GM20431 (cell line): ENCODE results near the gene ANTXR1.

Source experiments
- in situ Hi-C: fragments of 300-500 bp; cut with MseI, MboI; formaldehyde crosslinking; loops from one replicate; pipeline ENCODE4 v1.15.0; 2020; ENCODE audit warnings: low sequenced_read_pairs; ENCODE audit not compliant: unreplicated experiment

Gene ANTXR1

DNA sequence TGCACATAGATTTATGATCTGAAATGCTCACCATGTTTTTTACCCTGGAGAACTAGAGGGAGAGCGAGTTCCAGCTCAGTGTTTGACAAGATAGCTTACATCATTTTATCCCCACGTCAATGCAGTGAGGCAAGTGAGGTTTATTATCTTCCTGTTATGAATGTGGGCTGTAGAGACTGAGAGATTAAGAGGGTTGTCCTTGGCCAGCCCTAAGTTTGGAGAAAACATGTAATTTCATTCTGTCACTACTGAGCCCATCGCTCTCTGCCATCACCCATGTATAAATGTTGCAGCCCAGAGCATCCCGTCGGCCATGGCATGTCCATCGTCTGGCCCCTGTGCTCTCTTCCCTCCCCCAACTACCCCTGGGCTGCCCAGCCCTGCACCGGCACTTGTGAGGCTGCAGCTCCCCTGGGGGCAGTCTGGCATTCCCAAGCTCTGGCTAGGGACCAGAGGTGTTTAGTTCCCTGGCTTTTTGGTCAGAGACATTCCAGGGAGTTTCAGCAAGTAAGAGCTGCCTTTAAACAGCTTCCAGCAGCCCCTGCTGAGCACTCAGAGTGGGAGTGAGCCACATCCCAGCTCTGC, 136.7 kb downstream of the ANTXR1 start:
- in situ Hi-C loops: no loop called here

GRCh38 chr2:69151931-69152330, 139.0 kb downstream of the ANTXR1 start:
- in situ Hi-C loops: no loop called here

DNA sequence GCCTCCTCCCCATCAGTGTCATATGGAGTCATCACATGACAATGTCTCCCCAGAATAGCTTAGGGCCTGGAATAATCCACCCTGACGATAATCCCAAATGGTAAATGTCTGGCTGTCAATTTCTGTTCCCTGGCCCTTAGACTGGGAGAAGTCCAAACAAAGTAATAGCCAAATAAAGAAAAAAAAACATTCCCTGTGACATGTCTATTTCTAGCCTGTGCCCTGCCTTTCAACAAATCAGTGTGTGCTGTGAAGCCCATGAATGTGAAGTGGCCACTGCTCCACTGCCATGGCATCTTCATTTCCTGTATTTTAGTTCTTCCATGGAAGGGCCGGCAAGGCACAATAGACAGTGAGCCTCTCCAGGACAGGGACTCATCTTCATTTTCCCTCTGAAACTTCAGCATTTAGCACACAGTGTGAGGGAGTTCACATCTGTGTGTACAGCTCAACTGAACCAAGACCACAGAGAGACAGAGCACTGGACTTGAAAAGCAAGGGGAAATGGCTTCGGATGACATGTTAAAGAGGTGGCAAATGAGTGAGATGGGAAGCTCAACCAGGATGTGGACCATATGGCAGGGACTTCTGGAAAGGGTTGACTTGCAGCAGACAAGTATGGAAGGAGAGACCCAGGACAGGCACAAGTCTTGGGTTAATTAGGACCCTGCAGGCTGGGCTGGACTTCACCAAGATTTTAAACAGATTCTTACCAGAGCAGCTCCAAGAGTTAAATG, 140.0 kb downstream of the ANTXR1 start:
- in situ Hi-C loops: no loop called here

DNA sequence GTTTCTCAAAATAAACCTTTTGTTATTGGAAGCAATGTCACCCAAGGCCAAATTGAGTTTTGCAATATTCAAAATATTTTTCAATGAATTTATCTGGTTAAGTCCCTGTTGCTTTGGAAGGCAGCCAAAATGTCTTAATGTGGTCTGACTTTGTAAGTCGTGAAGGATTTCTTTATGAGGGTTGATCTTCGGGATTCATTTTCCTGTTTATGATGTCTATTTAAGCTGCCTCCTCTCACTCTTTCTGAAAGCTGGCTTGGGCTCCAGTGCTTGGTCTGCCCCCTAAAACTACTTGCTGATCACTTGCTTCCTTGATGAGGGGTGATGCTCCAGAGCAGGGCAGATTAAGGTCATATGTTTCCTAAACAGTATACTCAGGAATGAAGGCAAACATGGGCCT, 141.1 kb downstream of the ANTXR1 start:
- in situ Hi-C loops: no loop called here

DNA sequence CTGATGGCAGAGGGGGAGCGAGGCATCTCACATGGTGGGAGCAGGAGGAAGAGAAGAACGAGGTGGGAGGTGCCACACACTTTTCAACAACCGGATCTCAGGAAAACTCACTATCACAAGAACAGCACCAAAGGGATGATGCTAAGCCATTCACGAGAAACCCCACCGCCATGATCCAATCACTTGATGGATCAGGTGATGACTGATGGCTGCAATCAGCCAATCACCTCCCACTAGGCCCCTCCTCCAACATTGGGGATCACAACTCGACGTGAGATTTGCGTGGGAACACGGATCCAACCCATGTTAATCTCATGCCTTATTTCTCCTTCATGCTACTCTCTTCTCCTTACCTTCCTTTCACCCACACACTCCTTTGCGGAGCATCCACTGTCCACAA, 143.6 kb downstream of the ANTXR1 start:
- in situ Hi-C loops: no loop called here

GRCh38 chr2:69157441-69157840, 144.5 kb downstream of the ANTXR1 start:
- in situ Hi-C loops: no loop called here

DNA sequence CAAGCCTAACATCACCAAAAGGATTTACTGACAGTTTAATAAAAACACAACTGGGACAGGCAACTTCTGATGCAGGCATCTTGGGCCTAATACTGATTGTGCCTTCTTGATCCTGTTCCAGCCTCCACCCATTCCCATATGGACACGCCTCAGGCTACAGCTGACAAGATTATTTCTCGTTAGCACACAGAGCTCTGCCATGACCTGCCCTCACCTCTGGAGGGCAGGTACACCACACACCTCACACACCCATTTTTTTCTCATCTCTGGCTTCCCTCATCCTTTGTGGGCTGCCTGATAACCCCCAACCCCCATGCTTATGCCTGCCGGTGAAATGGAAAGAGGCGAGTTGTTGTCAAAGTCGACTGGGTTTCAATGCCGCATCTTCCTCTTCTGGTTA, 147.0 kb downstream of the ANTXR1 start:
- in situ Hi-C loops: no loop called here

GRCh38 chr2:69162057-69162456, 149.1 kb downstream of the ANTXR1 start:
- in situ Hi-C loops: no loop called here

DNA sequence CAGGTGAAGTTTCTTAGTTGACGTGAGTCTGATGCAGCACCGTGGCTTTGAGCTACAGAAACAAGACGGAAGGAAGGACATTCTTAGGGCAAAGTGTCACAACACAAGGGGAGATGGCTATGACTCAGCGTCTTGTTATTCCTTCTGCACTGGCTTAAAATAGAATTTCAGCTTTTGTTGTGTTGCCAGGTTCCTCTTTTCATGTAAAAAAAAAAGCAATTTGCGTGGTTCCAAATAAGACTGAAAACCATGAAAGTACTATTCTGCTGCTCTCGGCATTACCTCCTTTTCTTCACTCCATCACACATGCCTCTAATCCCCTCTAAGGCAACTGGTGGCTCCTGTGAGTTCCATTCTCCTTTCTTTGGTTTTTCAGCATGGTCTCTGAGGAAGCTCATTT, 150.1 kb downstream of the ANTXR1 start:
- in situ Hi-C loops: no loop called here

- in situ Hi-C loops: no loop called here
These were observed 150.6 kb downstream of the ANTXR1 start for GRCh38 chr2:69163556-69163955.

DNA sequence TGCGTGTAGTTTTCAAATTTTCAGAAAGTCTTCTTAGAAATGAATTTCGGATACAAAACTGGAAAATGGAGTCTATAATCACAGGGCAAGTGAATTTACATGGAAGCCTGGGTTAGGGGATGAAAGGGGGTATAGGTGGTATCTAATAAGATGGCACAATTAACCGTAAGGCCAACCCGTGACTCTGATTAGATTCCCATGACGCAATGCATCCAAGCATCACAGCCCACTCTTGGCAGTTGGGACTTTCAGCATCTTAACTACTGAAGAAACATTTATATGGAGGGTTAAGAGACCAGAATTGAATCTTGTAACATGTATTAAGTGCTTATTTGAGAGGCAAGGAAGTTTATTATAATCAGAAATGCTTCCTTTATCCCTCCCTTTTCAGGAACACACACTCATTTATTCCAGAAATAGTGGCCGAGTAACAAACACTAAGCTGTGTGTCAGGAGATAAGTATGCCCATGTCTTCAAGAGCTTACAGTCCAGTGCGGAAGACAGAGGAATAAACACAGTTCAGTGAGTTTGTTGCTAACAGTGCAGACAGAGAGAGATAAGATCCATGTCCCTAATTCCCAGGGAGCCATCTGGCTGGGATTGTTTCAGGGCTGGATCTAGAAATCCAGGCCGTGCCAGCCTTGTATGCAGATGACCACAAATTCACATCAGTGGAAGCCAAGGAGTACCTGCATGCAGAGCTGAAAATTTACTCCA, 151.2 kb downstream of the ANTXR1 start:
- in situ Hi-C loops: no loop called here

DNA sequence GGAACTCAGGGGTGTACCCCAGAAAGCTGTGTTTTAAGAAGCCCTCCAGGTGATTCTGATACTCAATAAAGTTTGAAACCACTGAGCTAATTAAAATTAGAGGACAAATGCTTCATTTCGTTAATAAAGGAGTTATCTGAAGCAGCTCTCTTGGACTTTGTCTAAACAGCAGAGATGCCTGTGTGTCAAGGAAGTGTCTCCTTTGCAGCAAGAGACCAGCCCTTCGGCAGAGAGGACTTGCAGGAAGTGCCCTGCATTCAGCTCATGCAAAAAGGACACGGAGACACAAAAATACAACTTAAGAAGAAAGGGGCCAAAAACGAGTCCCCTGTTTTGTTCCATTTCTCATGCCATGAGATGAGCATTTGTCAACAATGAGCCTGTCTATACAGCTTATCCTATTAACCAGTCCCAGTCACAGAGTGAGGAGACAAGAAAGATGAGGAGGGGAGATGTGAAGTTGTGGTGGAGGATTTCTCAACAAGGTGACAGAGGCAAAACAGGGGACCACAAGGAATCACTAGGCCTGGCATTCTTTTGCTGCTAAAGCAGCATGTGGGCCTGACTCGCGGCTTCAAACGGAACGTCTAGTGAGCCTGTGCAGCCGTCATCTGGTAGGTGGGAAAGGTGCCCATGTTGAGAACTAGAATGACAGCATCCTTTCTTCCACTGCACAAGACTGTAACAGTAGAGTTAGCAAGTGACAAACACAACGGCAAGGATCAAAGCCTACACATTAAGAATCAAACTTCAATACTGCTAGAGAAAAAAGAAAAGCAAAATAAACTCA, 152.3 kb downstream of the ANTXR1 start:
- in situ Hi-C loops: no loop called here

GRCh38 chr2:69166465-69166811, 153.5 kb downstream of the ANTXR1 start:
- in situ Hi-C loops: no loop called here

- in situ Hi-C loops: no loop called here
These were observed 154.0 kb downstream of the ANTXR1 start for GRCh38 chr2:69166812-69167468.

- in situ Hi-C loops: no loop called here
These were observed 154.5 kb downstream of the ANTXR1 start for GRCh38 chr2:69167469-69167822.

DNA sequence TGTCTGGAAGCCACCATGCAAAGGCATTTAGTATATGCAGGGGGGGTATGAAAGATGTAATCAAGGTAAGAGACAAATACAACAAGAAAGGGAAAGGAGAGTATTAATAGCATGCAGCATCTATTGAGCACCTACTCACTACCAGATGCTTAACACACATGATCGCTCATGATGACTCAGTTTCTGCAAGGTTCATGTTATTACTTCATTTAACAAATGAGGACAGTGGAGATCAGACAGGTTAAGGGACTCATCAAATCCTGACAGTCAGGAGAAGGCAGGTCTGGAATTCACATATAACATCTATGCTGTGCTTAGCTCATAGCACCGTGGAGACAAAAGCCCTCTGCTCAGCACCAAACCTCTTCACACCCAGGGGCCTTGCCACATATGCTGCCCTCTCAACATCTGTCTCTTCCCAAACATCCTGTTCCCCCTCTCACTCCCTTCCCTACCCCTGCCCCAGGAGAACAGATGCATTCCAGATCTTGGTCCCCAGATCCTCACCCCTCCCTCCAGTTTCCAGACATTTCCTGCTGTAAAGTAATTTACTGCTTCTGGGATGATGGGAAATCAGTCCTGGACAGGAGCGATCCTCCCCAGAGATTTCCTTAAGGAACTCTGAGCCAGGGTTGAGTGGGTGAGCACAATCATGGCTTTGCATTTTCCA, 155.3 kb downstream of the ANTXR1 start:
- in situ Hi-C loops: no loop called here

DNA sequence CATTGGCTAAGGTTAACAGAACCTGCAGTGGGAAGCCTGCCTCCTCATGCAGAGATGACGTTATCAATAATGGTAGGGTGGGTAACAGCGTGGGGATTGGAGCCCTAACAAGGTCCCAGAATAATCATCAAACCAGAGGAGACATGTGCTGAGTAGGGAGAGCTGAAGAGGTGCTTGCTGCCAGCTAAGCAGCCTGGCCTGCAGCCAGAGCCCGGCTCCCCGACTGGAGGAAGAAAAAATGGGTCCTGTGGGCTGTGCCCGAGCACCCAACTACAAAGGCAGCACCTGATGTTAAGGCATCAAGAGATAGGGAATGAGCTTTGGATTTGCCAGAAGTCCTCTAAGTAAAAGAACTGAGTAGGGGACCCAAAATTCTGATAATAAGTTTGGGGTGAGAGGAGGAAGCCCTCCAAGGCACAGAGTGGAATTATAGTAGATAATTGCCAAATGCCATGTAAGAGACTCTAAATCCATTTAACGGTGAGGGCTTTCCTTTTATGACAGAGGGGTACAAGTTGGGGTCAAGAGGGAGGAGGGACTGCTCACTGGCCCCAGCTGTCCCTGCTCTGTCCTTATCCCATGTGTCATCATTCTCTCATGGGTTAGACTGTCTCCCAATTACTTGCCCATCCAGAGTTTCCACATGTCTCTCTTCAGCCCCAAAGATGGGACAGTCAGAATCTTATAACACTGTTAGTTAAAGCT, 156.1 kb downstream of the ANTXR1 start:
- in situ Hi-C loops: no loop called here

DNA sequence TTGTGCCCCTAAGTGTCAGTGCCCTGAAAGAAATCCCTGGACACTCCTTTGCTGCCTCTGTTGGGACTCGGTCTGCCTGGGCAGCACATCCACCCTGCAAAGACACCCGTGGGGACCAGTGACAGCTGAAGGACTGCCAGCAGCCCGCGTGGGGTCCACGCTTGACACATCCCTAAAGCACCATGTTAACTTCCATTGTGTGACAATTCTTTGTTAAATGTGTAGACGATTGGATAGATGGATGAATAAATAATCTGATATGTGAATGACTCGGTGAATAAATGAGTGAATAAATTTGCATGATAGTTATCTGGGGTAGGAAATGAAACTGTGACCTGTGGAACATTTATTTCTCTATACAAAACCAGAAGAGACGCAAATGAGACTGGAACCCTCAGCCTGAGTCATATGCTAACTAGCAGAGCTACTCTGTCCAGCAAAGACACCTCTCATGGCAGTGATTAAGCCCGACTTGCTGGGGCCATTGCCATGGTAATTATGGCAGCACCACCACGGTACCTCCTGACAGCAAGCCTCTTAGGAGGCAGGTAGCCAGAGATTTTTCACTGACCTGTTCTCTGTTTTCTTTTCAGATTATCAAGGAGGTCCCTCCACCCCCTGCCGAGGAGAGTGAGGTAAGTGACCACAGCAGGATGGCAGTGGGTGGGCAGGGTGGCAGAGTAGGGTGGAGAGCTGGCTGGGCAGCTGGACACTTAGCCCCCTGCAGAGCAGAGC, 156.8 kb downstream of the ANTXR1 start:
- in situ Hi-C loops: no loop called here

- in situ Hi-C loops: no loop called here
These were observed 157.7 kb downstream of the ANTXR1 start for GRCh38 chr2:69170661-69171060.
